Measurements from ENCODE around the gene RAB11FIP3. TPM values are rescaled to one million over a fixed set of nuclear protein-coding genes. Genes with fewer than 3 reads are reported as not detected.

The RAB11FIP3 gene
- total and polyA plus RNA-seq, 2 of the 13 experiments (the other 11 are each of a cell fraction or from before 2014, with no cell fraction given) = 34.3 to 57.6 TPM

- TF ChIP-seq, protein P1, sequence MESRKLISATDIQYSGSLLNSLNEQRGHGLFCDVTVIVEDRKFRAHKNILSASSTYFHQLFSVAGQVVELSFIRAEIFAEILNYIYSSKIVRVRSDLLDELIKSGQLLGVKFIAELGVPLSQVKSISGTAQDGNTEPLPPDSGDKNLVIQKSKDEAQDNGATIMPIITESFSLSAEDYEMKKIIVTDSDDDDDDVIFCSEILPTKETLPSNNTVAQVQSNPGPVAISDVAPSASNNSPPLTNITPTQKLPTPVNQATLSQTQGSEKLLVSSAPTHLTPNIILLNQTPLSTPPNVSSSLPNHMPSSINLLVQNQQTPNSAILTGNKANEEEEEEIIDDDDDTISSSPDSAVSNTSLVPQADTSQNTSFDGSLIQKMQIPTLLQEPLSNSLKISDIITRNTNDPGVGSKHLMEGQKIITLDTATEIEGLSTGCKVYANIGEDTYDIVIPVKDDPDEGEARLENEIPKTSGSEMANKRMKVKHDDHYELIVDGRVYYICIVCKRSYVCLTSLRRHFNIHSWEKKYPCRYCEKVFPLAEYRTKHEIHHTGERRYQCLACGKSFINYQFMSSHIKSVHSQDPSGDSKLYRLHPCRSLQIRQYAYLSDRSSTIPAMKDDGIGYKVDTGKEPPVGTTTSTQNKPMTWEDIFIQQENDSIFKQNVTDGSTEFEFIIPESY (CRISPR knock-in tag; IDR thresholded peaks at IDR 0.05) = peak; percentile 48; the same call in 1 of the 2 replicates
- TF ChIP-seq TAF1 (CRISPR knock-in tag; IDR thresholded peaks at IDR 0.05) = peak; percentile 18; the same call in 1 of the 2 replicates
- TF ChIP-seq, protein P2, sequence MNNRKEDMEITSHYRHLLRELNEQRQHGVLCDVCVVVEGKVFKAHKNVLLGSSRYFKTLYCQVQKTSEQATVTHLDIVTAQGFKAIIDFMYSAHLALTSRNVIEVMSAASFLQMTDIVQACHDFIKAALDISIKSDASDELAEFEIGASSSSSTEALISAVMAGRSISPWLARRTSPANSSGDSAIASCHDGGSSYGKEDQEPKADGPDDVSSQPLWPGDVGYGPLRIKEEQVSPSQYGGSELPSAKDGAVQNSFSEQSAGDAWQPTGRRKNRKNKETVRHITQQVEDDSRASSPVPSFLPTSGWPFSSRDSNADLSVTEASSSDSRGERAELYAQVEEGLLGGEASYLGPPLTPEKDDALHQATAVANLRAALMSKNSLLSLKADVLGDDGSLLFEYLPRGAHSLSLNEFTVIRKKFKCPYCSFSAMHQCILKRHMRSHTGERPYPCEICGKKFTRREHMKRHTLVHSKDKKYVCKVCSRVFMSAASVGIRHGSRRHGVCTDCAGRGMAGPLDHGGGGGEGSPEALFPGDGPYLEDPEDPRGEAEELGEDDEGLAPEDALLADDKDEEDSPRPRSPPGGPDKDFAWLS (CRISPR knock-in tag; IDR thresholded peaks at IDR 0.05; ENCODE audit: borderline replicate concordance) = no peak
- TF ChIP-seq FIP1L1 (IDR thresholded peaks at IDR 0.05; ENCODE audit: borderline replicate concordance, insufficient read depth, low read depth, low read length) = peak; percentile 88; the same call in 1 of the 2 replicates
- TF ChIP-seq NFYB (CRISPR knock-in tag; IDR thresholded peaks at IDR 0.05) = no peak
- no peak for TF ChIP-seq SRY (CRISPR knock-in tag; IDR thresholded peaks at IDR 0.05)
- TF ChIP-seq RORA (CRISPR knock-in tag; IDR thresholded peaks at IDR 0.05) = no peak
- no peak for TF ChIP-seq TP53 (CRISPR knock-in tag; conservative IDR thresholded peaks at IDR 0.05)
- TF ChIP-seq, protein P3, sequence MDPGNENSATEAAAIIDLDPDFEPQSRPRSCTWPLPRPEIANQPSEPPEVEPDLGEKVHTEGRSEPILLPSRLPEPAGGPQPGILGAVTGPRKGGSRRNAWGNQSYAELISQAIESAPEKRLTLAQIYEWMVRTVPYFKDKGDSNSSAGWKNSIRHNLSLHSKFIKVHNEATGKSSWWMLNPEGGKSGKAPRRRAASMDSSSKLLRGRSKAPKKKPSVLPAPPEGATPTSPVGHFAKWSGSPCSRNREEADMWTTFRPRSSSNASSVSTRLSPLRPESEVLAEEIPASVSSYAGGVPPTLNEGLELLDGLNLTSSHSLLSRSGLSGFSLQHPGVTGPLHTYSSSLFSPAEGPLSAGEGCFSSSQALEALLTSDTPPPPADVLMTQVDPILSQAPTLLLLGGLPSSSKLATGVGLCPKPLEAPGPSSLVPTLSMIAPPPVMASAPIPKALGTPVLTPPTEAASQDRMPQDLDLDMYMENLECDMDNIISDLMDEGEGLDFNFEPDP (CRISPR knock-in tag; conservative IDR thresholded peaks at IDR 0.05) = no peak
- no peak for TF ChIP-seq ZNF430 (CRISPR knock-in tag; IDR thresholded peaks at IDR 0.05)
- no peak for TF ChIP-seq MZF1 (CRISPR knock-in tag; IDR thresholded peaks at IDR 0.05; ENCODE audit: borderline replicate concordance)
- TF ChIP-seq TERF1 (CRISPR knock-in tag; IDR thresholded peaks at IDR 0.05) = no peak
- TF ChIP-seq AKAP8 (CRISPR knock-in tag; IDR thresholded peaks at IDR 0.05) = peak; percentile 97
- peak; percentile 87 for TF ChIP-seq ZC3H13 (CRISPR knock-in tag; IDR thresholded peaks at IDR 0.05)
- 0 out of 2 replicates have a peak, but pooled peaks have one; percentile 31 for TF ChIP-seq THAP11 (CRISPR knock-in tag; IDR thresholded peaks at IDR 0.05)
- no peak for TF ChIP-seq ZNF792 (CRISPR knock-in tag; IDR thresholded peaks at IDR 0.05)
- TF ChIP-seq, protein P4, sequence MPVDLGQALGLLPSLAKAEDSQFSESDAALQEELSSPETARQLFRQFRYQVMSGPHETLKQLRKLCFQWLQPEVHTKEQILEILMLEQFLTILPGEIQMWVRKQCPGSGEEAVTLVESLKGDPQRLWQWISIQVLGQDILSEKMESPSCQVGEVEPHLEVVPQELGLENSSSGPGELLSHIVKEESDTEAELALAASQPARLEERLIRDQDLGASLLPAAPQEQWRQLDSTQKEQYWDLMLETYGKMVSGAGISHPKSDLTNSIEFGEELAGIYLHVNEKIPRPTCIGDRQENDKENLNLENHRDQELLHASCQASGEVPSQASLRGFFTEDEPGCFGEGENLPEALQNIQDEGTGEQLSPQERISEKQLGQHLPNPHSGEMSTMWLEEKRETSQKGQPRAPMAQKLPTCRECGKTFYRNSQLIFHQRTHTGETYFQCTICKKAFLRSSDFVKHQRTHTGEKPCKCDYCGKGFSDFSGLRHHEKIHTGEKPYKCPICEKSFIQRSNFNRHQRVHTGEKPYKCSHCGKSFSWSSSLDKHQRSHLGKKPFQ (CRISPR knock-in tag; IDR thresholded peaks at IDR 0.05; ENCODE audit: insufficient replicate concordance) = no peak
- TF ChIP-seq POLR2AphosphoS5 (IDR thresholded peaks at IDR 0.05; ENCODE audit: low read depth, low read length) = peak; percentile 23
- no peak for TF ChIP-seq HOXD1 (CRISPR knock-in tag; IDR thresholded peaks at IDR 0.05)
- no peak for TF ChIP-seq SMAD1 (CRISPR knock-in tag; IDR thresholded peaks at IDR 0.05; ENCODE audit: borderline replicate concordance, low read depth)
These were observed 97.8 kb downstream of the RAB11FIP3 start (continued) for GRCh38 chr16:523097-523741.
